SHP77 (cell line): Measurements from ENCODE around the gene RAB3GAP2.
"Not testable (repeated sequence)": the region's sequence is repeated elsewhere in the genome, so short reads cannot be mapped to it uniquely, and the experiment has no call there.

Experiments
- DNase-seq, 2 experiments: peaks; one replicate each; lab custom pipeline; 2025; lab: John Stamatoyannopoulos, UW

The RAB3GAP2 gene

GRCh38 chr1:220272047-220272840, at the start of gene RAB3GAP2:
Gene RAB3GAP2, minus strand, starts transcription at chr1:220272453. Its CDS starts 116 bp downstream, at chr1:220272337.
- DNase-seq: peak; percentile 93 to 95

- no peak for DNase-seq
Observed at GRCh38 chr1:220321758-220322157, 49.5 kb upstream of the RAB3GAP2 start.

- no peak for DNase-seq
Observed at GRCh38 chr1:220320709-220321108, 48.5 kb upstream of the RAB3GAP2 start.

GRCh38 chr1:220318673-220319072, 46.4 kb upstream of the RAB3GAP2 start:
- DNase-seq: no peak

GRCh38 chr1:220317161-220317560, 44.9 kb upstream of the RAB3GAP2 start:
- no peak for DNase-seq

- DNase-seq: no peak
Observed at GRCh38 chr1:220316305-220316704, 44.1 kb upstream of the RAB3GAP2 start.

GRCh38 chr1:220315070-220315839, 43.0 kb upstream of the RAB3GAP2 start:
- DNase-seq: no peak

- DNase-seq: no peak
Observed at GRCh38 chr1:220313576-220313975, 41.3 kb upstream of the RAB3GAP2 start.

- DNase-seq: not testable (repeated sequence)
Observed at GRCh38 chr1:220310147-220310546, 37.9 kb upstream of the RAB3GAP2 start.

GRCh38 chr1:220307607-220308006, 35.4 kb upstream of the RAB3GAP2 start:
- DNase-seq: no peak

GRCh38 chr1:220306339-220306738, 34.1 kb upstream of the RAB3GAP2 start:
- DNase-seq: no peak

GRCh38 chr1:220303871-220304270, 31.6 kb upstream of the RAB3GAP2 start:
- no peak for DNase-seq

GRCh38 chr1:220301630-220302029, 29.4 kb upstream of the RAB3GAP2 start:
- no peak for DNase-seq

GRCh38 chr1:220300442-220301121, 28.3 kb upstream of the RAB3GAP2 start:
- DNase-seq: peak; percentile 73 to 74

- no peak for DNase-seq
Observed at GRCh38 chr1:220299337-220299736, 27.1 kb upstream of the RAB3GAP2 start.

- DNase-seq: no peak
Observed at GRCh38 chr1:220298470-220299205, 26.4 kb upstream of the RAB3GAP2 start.

- no peak for DNase-seq
Observed at GRCh38 chr1:220296981-220297380, 24.7 kb upstream of the RAB3GAP2 start.

GRCh38 chr1:220294846-220295301, 22.6 kb upstream of the RAB3GAP2 start:
- DNase-seq: no peak

- no peak for DNase-seq
Observed at GRCh38 chr1:220291580-220291979, 19.3 kb upstream of the RAB3GAP2 start.

GRCh38 chr1:220290140-220290761, 18.0 kb upstream of the RAB3GAP2 start:
- no peak for DNase-seq

- no peak for DNase-seq
Observed at GRCh38 chr1:220287129-220287528, 14.9 kb upstream of the RAB3GAP2 start.
